H1 (cell line): ENCODE data around the gene PSMD13. TPM values are rescaled to one million over a fixed set of nuclear protein-coding genes. Genes with fewer than 3 reads are reported as not detected.

Source experiments
- ATF3 ChIP-seq: IDR thresholded peaks from 2 replicates; pipeline ENCODE4 v1.6.1; 2011; ENCODE audit warnings: low read depth, mild to moderate bottlenecking, low read length; ENCODE audit not compliant: insufficient read depth
- BACH1 ChIP-seq: IDR thresholded peaks from 2 replicates; pipeline ENCODE4 v1.6.1; 2012; ENCODE audit warnings: low read length, improper control_type of control experiment
- CTCF ChIP-seq, 3 experiments: IDR thresholded peaks; 1 replicate in 2 of 3; 2 replicates in 1 of 3; pipeline versions ENCODE4 v1.5.1 to v1.6.1; 2011; ENCODE audit warnings: low read length in 3 of 3, mild to moderate bottlenecking in 3 of 3, inconsistent platforms in 2 of 3, low read depth in 1 of 3, moderate library complexity in 1 of 3; ENCODE audit not compliant: insufficient read depth in 1 of 3; ENCODE audit errors: control extremely low read depth in 1 of 3
- NRF1 ChIP-seq: IDR thresholded peaks from 2 replicates; pipeline ENCODE4 v1.6.1; 2011; ENCODE audit warnings: mild to moderate bottlenecking, low read depth, low read length, improper control_type of control experiment
- POLR2AphosphoS5 ChIP-seq: IDR thresholded peaks from 2 replicates; pipeline ENCODE4 v1.6.1; 2011; ENCODE audit warnings: low read depth, low read length
- SIN3A ChIP-seq, 2 experiments: IDR thresholded peaks in 1 of 2; conservative IDR thresholded peaks in 1 of 2; 2 replicates each; pipeline ENCODE4 v1.6.1; 2011 to 2012; ENCODE audit warnings: low read length in 2 of 2, improper control_type of control experiment in 1 of 2, low read depth in 1 of 2, mild to moderate bottlenecking in 1 of 2
- polyA plus RNA-seq, 7 experiments: library from polyadenylated mRNA; depleted of rRNA in 3 of 7; stranded (reverse) in 5 of 7; unstranded in 2 of 7; fragments of >200 nt in 5 of 7; fragments of 200-250 nt in 2 of 7; gene quantifications; 1 replicate in 5 of 7; 2 replicates in 1 of 7; 4 replicates in 1 of 7; pipeline versions ENCODE4 v1.2.1 to v1.2.3, GENCODE V29; 2011 to 2013; ENCODE audit warnings: missing spikeins in 2 of 7, mixed read lengths in 2 of 7
- total RNA-seq: library from RNA; stranded (reverse); fragmentation: NEBNext Ultra II Directional; extraction: Animal tissue kit (Norgen Biotek cat#: 25700); gene quantifications from 2 replicates; pipeline ENCODE4 v1.2.1, GENCODE V29; 2021

PSMD13 gene
- total and polyA plus RNA-seq, 2 of the 8 experiments (the other 6 are each of a cell fraction or from before 2014, with no cell fraction given) = 121 to 141 TPM

GRCh38 chr11:201966-202365 lies 34.8 kb upstream of the PSMD13 start (continued):
- TF ChIP-seq BACH1 = no peak
- no peak for TF ChIP-seq POLR2AphosphoS5
- TF ChIP-seq SIN3A (conservative IDR thresholded peaks at IDR 0.05 in 1 of 2, IDR thresholded peaks at IDR 0.05 in 1 of 2; ENCODE audit: low read depth in 1 of 2, low read length in 2 of 2) = no peak
- no peak for TF ChIP-seq ATF3
- no peak for TF ChIP-seq CTCF (IDR thresholded peaks at IDR 0.05; ENCODE audit: control extremely low read depth in 1 of 3, insufficient read depth in 1 of 3, low read depth in 1 of 3, low read length in 3 of 3)
- TF ChIP-seq NRF1 = no peak
- TF ChIP-seq, all 59 proteins: peak for 0
